ENCODE measurements around the gene CBFB.
A peak's percentile ranks its signal among the peaks of the same experiment; 100 is the strongest.
"Not testable (repeated sequence)": the region's sequence is repeated elsewhere in the genome, so short reads cannot be mapped to it uniquely, and the experiment has no call there.

CBFB gene

DNA sequence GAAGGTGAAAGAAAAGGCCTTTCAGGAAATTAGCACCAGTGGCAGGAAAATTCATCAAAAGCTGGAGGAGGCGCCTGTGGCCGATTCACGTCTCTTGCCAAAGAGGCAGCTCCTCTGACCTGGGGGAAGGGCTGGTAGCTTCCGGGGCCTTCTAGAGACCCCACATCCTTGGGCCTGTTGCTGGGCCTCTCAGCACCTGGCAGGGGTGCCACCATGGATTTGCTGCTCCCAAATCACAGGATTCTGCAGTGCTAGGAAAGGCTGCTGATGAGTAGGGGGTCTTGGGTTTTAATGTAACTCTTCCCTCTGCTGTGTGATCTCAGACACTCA lies 11.6 kb upstream of the CBFB start:
- no peak for DNase-seq

- peak; percentile 85 for DNase-seq
These were observed 11.0 kb upstream of the CBFB start for GRCh38 chr16:67017810-67018488.

DNA sequence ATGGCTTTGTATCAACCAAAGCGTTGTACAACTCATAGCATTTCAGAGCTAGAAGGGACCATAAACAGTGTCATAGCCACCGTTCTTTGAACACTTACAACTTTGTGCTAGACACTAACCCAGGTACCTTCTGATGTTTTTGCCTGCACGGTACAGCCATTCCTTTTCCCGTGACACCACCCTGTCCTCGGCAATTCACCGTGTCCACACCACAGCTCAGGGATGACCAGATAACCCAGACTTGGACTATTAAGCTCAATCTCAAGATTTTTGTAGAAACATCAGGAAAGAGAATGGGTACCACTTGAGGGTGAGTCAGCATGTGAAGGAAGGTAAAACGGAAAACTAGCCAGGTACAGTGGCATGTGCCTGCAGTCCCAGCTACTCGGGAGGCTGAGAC lies 9.8 kb upstream of the CBFB start:
- no peak for DNase-seq

- no peak for DNase-seq
These were observed 7.6 kb upstream of the CBFB start for GRCh38 chr16:67021321-67021720.

- no peak for DNase-seq
These were observed 6.3 kb upstream of the CBFB start for GRCh38 chr16:67022531-67023214.

DNA sequence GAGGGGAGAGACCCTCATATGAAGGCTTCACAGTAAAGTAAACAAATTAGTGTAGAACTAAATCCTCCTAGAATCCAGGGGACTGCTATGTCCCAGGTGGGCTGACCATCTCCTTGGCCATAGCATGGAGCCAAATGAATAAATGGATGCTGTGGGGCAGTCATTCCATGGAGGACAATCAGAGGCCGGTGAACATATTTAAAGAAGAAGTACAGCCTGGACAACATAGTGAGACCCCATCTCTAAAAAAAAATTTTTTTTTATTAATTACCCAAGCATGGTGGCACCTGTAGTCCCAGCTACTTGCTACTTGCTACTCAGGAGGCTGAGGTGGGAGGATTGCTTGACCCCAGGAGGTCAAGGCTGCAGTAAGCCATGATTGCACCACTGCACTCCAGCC lies 5.3 kb upstream of the CBFB start:
- no peak for DNase-seq

GRCh38 chr16:67024384-67025209 lies 4.4 kb upstream of the CBFB start:
- DNase-seq: no peak

- no peak for DNase-seq
These were observed 3.8 kb upstream of the CBFB start for GRCh38 chr16:67025210-67025550.

- DNase-seq: no peak
These were observed 2.4 kb upstream of the CBFB start for GRCh38 chr16:67026570-67026969.

- DNase-seq: no peak
These were observed 1.9 kb upstream of the CBFB start for GRCh38 chr16:67027046-67027445.

GRCh38 chr16:67028167-67028695 lies 718 bp upstream of the CBFB start:
- DNase-seq: no peak

DNA sequence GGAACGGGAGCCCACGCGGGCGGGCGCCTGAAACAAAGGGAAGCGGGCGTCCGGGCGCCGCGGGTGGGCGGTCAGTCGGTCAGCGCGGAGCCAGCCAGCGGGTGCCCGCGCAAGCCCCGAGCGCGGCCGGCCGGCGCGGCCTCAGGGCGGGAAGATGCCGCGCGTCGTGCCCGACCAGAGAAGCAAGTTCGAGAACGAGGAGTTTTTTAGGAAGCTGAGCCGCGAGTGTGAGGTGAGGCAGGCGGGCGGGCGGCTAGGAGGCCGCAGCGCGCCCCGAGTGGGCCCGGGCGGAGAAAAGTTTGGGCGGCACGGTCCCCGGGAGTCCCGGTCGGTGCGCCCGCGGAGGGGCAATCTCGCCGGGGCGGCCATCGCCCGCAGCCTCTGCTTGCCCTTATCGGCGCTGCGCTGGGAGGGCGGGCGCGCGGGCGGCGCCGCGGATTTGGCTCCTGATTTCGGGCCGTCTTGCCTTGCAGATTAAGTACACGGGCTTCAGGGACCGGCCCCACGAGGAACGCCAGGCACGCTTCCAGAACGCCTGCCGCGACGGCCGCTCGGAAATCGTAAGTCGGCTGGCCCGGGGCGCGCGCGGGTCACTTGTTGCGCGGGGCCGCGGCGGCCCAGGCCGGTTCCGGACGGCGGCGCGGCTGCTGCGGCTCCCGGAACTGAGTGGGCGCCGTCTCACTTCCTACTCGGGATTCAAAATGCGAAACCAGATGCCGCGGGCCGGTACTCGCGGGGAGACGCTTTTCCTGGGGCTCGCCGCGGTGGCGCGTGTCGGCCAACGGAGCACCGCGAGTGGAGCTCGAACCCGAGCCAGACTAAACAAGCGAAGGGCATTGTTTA lies 526 bp downstream of the CBFB start:
- DNase-seq: peak; percentile 39

- no peak for DNase-seq
These were observed 1.4 kb downstream of the CBFB start for GRCh38 chr16:67030221-67030962.

GRCh38 chr16:67034487-67034886 lies 5.5 kb downstream of the CBFB start:
- no peak for DNase-seq

GRCh38 chr16:67035364-67035763 lies 6.4 kb downstream of the CBFB start:
- no peak for DNase-seq

DNA sequence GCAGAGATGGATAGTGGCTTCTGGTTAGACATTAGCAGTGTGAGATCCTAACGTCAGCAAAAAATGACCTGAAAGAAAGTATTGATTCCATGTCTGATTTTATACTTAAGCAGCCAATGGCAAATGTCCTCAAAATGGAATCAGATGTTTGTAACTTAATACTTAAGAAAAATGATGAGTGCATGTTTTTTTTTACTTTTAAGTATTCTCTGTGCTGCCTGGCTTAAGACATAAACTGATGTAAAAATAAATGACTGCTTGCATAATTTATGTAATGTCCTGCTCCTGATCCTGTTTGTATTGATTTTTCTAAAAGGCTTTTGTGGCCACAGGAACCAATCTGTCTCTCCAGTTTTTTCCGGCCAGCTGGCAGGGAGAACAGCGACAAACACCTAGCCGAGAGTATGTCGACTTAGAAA lies 7.4 kb downstream of the CBFB start:
- no peak for DNase-seq

DNA sequence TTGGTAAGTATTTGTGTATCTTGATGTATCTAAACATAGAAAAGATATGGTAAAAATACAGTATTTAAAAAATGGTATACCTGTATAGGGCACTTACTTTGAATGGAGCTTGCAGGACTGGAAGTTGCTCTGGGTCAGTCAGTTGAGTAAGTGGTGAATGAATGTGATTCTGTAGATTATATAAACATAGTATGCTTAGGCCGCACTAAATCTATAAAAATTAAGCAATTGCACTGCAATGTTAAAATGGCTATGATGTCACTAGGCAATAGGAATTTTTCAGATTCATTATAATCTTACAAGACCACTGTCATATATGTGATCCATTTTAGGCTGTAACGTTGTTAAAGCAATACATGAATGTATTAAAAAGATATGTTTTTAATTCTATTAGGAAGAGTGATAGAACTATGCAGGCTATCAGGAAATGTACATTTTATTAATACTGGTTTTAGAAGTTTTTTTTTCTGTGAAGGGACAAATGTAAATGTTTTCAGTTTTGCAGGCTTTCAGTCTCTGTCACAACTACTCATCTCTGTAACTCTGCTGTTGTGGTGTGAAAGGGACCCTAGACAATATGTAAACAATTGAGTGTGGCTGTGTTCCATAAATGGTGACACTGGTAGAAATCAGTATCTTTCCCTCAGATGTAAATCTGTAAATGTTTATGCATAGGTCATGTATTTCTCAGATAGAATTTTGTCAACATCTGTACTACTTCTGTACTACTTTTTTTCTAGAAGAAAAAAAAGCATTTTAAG lies 10.5 kb downstream of the CBFB start:
- no peak for DNase-seq

GRCh38 chr16:67040166-67040565 lies 11.2 kb downstream of the CBFB start:
- DNase-seq: no peak

GRCh38 chr16:67040906-67041305 lies 12.0 kb downstream of the CBFB start:
- no peak for DNase-seq

DNA sequence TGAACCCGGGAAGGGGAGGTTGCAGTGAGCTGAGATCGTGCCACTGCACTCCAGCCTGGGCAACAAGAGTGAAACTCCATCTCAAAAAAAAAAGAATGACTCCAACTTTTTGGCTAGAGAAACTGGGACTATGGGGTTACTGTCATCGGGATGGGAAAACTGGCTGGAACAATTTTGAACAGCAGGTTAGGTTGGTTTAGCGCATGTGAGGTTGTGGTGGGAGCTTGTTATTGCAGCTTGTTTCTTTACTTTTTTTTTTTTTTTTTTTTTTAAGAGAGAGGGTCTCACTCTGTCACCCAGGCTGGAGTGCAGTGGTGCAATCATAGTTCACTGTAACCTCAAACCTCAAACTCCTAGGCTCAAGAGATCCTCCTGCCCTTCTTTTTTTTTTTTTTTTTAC lies 12.6 kb downstream of the CBFB start:
- DNase-seq: not testable (repeated sequence)

DNA sequence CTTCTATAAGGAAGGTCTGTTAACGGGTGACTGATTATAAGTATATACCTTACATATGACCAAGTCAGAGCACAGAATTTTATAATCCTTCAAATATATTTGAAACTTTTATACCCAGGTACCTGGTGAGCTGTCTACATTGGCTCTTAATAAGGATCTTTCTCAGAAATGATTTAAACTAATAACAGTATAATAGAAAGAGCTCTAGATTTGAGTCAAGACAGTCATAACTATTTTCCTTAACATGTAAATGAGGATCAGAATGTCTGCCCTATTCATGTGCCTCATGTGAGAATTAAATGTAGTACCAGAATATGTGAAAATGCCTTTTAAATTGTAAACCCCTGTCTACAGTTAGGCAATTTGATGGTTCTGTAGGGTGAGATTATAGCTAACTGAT lies 14.5 kb downstream of the CBFB start:
- DNase-seq: no peak

Measured in activated CD4-positive, alpha-beta T cell treated with anti-CD3 and anti-CD28 coated beads, Interleukin-2, amount 50 U/mL, for 1 hour (primary cell).